ENCODE results near the gene JARID2.

The JARID2 gene

GRCh38 chr6:15253203-15254022, 7.5 kb downstream of the JARID2 start:
- H3K27ac Mint-ChIP-seq = peak overlapping the region; percentile 93
- H3K4me1 Mint-ChIP-seq = peaks cover 95% of the 10 kb centered on the region
- H3K27me3 Mint-ChIP-seq = no peaks in the 10 kb centered on the region
- H3K4me3 Mint-ChIP-seq = peak overlapping the region; percentile 95
- H3K36me3 Mint-ChIP-seq (ENCODE audit: low read depth) = peaks cover 43% of the 10 kb centered on the region
- no peaks in the 10 kb centered on the region for H3K9me3 Mint-ChIP-seq
- peak; percentile 17 for ATAC-seq
- no peak for DNase-seq

- peak overlapping the region; percentile 95 for H3K4me3 Mint-ChIP-seq
- H3K27ac Mint-ChIP-seq = peak overlapping the region; percentile 93
- peaks cover 41% of the 10 kb centered on the region for H3K36me3 Mint-ChIP-seq (ENCODE audit: low read depth)
- no peaks in the 10 kb centered on the region for H3K27me3 Mint-ChIP-seq
- DNase-seq (no peak), ATAC-seq (no peak)
- H3K4me1 Mint-ChIP-seq = peaks cover 100% of the 10 kb centered on the region
- H3K9me3 Mint-ChIP-seq = no peaks in the 10 kb centered on the region
Observed at GRCh38 chr6:15254070-15254975, 8.5 kb downstream of the JARID2 start.

DNA sequence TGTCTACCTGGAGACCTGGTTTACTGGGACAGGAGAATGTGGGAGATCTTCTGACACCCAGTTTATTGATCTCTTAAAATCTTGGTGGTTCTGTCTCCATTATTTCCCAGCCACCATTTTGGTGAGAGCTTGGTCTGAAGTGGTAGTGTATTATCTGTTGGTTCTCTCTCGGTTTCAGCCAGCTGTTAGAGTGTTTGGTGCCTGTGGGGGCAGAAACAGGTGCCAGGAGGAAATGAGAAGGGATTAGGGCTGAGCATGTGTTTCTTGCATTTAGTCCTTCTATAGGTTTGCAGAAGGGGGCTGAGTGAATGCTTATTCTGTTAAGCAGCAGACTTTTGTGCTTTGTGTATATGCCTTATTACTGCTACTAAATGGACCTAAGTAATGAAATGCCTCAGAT, 9.6 kb downstream of the JARID2 start:
- Mint-ChIP-seq H3K27me3 (no peaks in the 10 kb centered on the region), H3K36me3 (ENCODE audit: low read depth) (peaks cover 46% of the 10 kb centered on the region), H3K4me3 (peak overlapping the region; percentile 6), H3K9me3 (no peaks in the 10 kb centered on the region), H3K4me1 (peaks cover 100% of the 10 kb centered on the region), H3K27ac (peak overlapping the region; percentile 8)
- ATAC-seq (peak; percentile 44), DNase-seq (no peak)

- DNase-seq (no peak), ATAC-seq (no peak)
- Mint-ChIP-seq H3K36me3 (ENCODE audit: low read depth) (peaks cover 47% of the 10 kb centered on the region), H3K4me3 (no peak overlapping the region), H3K27me3 (no peaks in the 10 kb centered on the region), H3K27ac (peak overlapping the region; percentile 8), H3K4me1 (peaks cover 100% of the 10 kb centered on the region), H3K9me3 (no peaks in the 10 kb centered on the region)
Observed at GRCh38 chr6:15255909-15256395, 10.1 kb downstream of the JARID2 start.

DNA sequence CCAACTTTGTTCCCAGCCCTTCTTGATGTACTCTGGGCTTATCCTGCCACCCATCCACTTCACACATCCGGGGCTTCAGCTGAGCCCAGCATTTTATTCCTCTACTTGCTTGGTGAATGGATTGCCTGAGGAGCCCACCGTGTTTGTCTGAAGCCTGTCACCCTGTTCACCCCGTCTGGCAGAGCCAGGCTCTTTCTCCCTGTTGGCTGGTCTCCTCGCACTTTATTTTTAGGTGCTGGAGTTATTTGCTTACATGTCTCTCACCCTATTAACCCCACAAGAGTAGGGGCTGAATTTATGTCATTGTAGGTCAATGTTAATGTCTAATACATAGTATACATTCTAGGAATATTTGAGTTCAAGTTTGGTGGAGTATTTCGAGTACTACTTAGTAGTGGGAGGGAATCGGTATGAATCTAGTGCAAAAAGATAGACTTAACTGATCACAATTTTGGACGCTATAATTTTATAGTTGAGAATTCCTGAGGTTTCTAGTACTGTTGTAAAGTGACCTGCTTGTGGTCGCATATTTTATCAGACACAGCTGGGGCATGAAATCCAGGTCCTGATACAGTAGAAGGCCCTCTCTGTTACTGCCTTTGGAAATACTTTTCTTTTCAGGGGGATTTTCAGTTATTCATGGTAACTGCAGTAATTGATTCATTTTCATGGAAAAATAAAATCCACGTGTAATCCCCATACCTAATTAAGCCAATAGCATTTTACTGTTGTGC, 10.8 kb downstream of the JARID2 start:
- Mint-ChIP-seq H3K4me3 (no peak overlapping the region), H3K36me3 (ENCODE audit: low read depth) (peaks cover 48% of the 10 kb centered on the region), H3K27me3 (no peaks in the 10 kb centered on the region), H3K4me1 (peaks cover 98% of the 10 kb centered on the region), H3K27ac (peak overlapping the region; percentile 34), H3K9me3 (no peaks in the 10 kb centered on the region)
- DNase-seq = no peak
- no peak for ATAC-seq

- H3K36me3 Mint-ChIP-seq (ENCODE audit: low read depth) = peaks cover 51% of the 10 kb centered on the region
- H3K9me3 Mint-ChIP-seq = no peaks in the 10 kb centered on the region
- H3K27me3 Mint-ChIP-seq = no peaks in the 10 kb centered on the region
- no peak for DNase-seq
- no peak overlapping the region for H3K4me3 Mint-ChIP-seq
- H3K27ac Mint-ChIP-seq = no peak overlapping the region
- H3K4me1 Mint-ChIP-seq = peaks cover 93% of the 10 kb centered on the region
- ATAC-seq = no peak
Observed at GRCh38 chr6:15257357-15258132, 11.7 kb downstream of the JARID2 start.

DNA sequence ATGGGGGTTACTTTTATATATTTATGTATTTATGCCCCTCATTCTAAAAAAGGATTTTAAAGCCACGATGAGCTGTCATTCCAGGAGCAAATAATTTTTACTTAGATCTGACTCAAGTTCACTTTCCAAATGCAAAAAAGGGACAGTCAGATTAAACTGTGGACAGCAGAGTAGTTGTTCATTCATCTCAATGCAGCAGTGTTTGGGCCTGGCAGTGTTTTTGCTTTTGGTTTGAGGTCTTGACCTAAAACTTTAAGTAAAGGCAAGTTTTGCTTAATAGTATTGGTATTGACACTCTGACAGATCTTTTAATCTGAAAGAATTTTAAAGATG, 13.9 kb downstream of the JARID2 start:
- DNase-seq = no peak
- Mint-ChIP-seq H3K4me3 (no peak overlapping the region), H3K27me3 (no peaks in the 10 kb centered on the region), H3K27ac (peak overlapping the region; percentile 55), H3K36me3 (ENCODE audit: low read depth) (peaks cover 40% of the 10 kb centered on the region), H3K4me1 (peaks cover 93% of the 10 kb centered on the region), H3K9me3 (no peaks in the 10 kb centered on the region)
- no peak for ATAC-seq

DNA sequence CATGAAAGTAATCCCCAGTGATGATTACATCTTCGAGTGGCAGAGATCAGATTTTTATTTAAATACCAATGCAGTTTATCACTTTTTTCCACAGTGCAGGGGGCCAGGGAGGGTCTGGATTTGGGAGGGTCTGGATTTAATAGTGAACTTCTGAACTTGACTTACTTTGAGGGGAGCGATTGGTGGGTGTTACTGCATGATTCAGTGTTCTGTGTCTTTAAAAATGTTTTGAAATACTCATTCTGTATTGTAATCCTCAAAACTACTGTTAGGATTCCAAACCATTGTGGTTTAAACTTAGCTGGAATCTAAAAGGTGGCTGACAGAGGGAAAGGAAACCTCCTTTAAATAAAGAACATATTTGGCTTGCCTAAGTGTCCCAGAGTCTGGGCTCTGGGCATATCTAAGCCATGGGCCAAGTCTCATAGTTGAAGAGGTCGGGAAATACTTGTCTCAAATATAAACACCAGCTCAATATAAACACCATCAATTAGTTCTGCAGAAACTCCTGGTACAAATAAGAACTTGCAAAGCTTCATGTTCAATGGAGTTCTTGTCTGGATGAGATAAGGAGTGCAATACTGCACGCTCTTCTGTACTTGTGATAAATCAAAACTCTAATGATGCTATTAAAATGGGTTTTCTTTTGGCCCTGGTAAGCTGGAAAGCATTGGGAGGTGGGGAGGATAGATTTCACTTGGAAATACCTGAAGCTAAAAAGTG, 14.4 kb downstream of the JARID2 start:
- H3K4me3 Mint-ChIP-seq = no peak overlapping the region
- no peak for DNase-seq
- no peak for ATAC-seq
- H3K36me3 Mint-ChIP-seq (ENCODE audit: low read depth) = peaks cover 36% of the 10 kb centered on the region
- H3K9me3 Mint-ChIP-seq = no peaks in the 10 kb centered on the region
- H3K27me3 Mint-ChIP-seq = no peaks in the 10 kb centered on the region
- H3K4me1 Mint-ChIP-seq = peaks cover 93% of the 10 kb centered on the region
- peak overlapping the region; percentile 55 for H3K27ac Mint-ChIP-seq

DNA sequence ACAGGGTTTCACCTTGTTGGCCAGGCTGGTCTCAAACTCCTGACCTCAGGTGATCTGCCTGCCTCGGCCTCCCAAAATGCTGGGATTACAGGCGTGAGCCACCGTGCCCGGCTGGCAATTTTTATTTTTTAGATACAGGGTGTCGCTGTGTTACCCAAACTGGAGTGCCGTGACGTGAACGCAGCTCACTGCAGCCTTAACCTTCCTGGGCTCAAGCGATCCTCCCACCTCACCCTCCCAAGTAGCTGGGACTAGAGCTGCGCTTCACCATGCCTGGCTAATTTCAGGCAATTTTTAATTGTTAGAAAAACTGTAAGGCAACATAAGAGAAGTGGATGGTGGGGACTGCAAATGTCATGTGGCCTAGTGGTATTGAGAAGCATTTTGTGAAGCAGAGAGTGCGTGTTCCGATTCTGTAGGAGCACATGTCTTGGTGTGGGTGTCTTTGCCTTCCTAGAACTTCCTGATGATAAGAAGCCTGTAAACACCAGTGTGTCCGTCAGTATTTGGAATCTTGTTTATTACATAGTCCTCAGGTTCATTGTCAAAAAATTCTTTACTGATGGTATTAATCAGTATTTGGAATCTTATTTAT, 18.0 kb downstream of the JARID2 start:
- peaks cover 22% of the 10 kb centered on the region for H3K36me3 Mint-ChIP-seq (ENCODE audit: low read depth)
- peak overlapping the region; percentile 37 for H3K4me3 Mint-ChIP-seq
- ATAC-seq (no peak), DNase-seq (no peak)
- peaks cover 93% of the 10 kb centered on the region for H3K4me1 Mint-ChIP-seq
- H3K27me3 Mint-ChIP-seq = no peaks in the 10 kb centered on the region
- peak overlapping the region; percentile 34 for H3K27ac Mint-ChIP-seq
- H3K9me3 Mint-ChIP-seq = no peaks in the 10 kb centered on the region

GRCh38 chr6:15264412-15264811, 18.5 kb downstream of the JARID2 start:
- Mint-ChIP-seq H3K4me3 (no peak overlapping the region), H3K36me3 (ENCODE audit: low read depth) (peaks cover 22% of the 10 kb centered on the region)

DNA sequence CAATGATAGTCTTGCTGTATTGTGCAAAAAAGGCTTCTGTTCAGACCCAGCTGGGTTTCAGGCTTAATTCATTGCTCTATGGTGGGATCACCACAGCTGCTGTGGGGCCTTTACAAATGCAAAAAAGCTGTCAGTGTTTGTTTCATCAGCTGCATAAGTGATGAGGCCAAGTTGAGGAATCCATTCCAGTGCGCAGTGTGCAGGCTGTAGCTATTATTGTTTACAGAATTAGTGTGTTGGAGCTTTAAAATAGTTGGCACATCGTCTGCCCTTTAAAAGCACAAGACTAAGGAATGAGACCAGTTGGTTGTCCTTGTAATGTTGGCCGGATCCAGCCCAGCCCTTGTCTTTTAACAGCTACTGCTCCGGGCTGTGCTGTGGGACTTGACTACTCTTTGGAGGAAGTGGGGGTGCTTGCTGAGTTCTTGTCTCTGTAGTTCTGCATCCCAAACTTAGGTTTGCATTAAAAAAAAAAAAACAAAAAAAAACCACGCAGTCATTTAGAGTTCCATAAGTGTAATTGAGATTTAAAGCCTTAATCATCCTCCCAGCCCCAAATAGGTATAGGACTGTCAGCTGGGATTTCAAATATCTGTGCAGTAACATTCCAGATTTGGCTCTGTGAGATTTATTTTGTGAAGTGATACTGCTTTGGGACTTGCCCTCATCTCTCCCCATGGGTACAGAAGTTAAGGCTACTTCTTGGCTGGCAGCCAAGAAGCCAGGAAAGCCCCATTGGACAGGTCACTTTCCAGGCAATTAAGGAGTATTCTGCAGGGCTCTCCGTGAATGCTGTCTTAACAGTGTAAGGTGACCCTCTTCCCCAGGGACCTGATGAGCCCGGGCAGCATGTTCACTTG, 19.3 kb downstream of the JARID2 start:
- peaks cover 92% of the 10 kb centered on the region for H3K4me1 Mint-ChIP-seq
- H3K9me3 Mint-ChIP-seq = no peaks in the 10 kb centered on the region
- DNase-seq (no peak), ATAC-seq (no peak)
- peaks cover 22% of the 10 kb centered on the region for H3K36me3 Mint-ChIP-seq (ENCODE audit: low read depth)
- H3K27ac Mint-ChIP-seq = peak overlapping the region; percentile 6
- peak overlapping the region; percentile 16 for H3K4me3 Mint-ChIP-seq
- H3K27me3 Mint-ChIP-seq = no peaks in the 10 kb centered on the region

More at GRCh38 chr6:15264412-15264811, 18.5 kb downstream of the JARID2 start:
- Mint-ChIP-seq H3K9me3 (no peaks in the 10 kb centered on the region), H3K27ac (peak overlapping the region; percentile 34), H3K4me1 (peaks cover 93% of the 10 kb centered on the region), H3K27me3 (no peaks in the 10 kb centered on the region)
- ATAC-seq = no peak
- DNase-seq = no peak

DNA sequence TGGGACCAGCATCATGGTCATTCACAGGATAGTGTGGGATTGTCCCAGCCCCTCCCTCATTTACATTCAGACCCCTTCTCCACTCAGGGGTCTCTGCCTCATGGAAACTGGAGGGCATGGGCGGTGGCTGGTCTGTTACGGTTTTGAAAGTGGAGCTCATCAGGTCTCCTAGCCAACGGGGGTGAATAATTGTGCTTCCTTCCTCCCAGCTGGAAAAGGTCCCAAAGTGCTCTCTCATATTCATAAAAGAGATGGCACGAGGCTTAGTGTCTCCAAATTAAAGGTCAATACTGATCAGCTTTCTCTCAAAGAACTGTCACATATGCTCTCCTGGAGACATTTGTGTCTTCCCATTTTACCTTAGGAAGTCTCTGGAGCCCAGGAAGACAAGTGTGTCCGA, 19.9 kb downstream of the JARID2 start:
- H3K27ac Mint-ChIP-seq = peak overlapping the region; percentile 17

More for the DNA sequence above, 19.9 kb downstream of the JARID2 start:
- H3K27me3 Mint-ChIP-seq = no peaks in the 10 kb centered on the region
- ATAC-seq (no peak), DNase-seq (no peak)
- peaks cover 90% of the 10 kb centered on the region for H3K4me1 Mint-ChIP-seq
- H3K9me3 Mint-ChIP-seq = no peaks in the 10 kb centered on the region
- peaks cover 18% of the 10 kb centered on the region for H3K36me3 Mint-ChIP-seq (ENCODE audit: low read depth)
- no peak overlapping the region for H3K4me3 Mint-ChIP-seq

Measured in activated naive CD8-positive, alpha-beta T cell treated with anti-CD3 and anti-CD28 coated beads, Interleukin-2, amount 50 U/mL, for 24 hours (primary cell).